Panc1 (cell line): Measurements from ENCODE around the gene AFG1L.

ENCODE experiments used
- CTCF ChIP-seq: fragments of 450-650 bp; IDR thresholded peaks from 2 replicates; pipeline ENCODE4 v1.5.1; 2017; ENCODE audit warnings: mild to moderate bottlenecking
- POLR2AphosphoS5 ChIP-seq: IDR thresholded peaks from 2 replicates; pipeline ENCODE4 v1.6.1; 2012; ENCODE audit warnings: mild to moderate bottlenecking, low read depth, low read length, moderate library complexity
- SIN3A ChIP-seq: IDR thresholded peaks from 2 replicates; pipeline ENCODE4 v1.6.1; 2012; ENCODE audit warnings: low read depth, mild to moderate bottlenecking, low read length, moderate library complexity, borderline replicate concordance; ENCODE audit not compliant: insufficient read depth

GRCh38 chr6:108348655-108349349 is 53.9 kb downstream of the AFG1L start:
- TF ChIP-seq CTCF (no peak), POLR2AphosphoS5 (no peak), SIN3A (no peak)
